ENCODE data around the gene MYO15A.

Gene MYO15A

DNA sequence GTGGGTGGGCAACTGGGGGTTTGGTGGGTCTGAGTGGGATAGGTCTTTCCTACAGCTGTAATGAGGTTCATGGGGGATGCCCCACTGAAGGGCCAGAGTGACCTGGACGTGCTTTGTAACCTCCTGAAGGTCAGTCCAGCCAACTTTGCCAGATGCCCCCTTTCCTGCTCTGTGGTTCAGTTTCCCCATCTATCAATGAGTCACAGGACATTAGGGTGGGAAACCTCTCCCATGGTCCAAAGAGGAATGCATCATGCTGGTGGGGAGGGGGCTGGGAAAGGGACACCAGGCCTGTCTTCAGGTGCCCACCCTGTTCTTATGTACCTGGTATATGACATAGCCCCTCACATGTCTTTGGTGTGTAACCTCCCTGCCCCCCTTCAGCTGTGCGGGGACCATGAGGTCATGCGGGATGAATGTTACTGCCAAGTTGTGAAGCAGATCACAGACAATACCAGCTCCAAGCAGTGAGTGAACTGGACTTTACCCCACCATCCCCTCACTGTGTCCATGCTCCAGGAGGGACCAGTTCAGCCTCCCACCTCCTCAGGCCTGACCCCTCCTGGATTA is 51.1 kb downstream of the MYO15A start:
- DNase-seq: no peak

DNA sequence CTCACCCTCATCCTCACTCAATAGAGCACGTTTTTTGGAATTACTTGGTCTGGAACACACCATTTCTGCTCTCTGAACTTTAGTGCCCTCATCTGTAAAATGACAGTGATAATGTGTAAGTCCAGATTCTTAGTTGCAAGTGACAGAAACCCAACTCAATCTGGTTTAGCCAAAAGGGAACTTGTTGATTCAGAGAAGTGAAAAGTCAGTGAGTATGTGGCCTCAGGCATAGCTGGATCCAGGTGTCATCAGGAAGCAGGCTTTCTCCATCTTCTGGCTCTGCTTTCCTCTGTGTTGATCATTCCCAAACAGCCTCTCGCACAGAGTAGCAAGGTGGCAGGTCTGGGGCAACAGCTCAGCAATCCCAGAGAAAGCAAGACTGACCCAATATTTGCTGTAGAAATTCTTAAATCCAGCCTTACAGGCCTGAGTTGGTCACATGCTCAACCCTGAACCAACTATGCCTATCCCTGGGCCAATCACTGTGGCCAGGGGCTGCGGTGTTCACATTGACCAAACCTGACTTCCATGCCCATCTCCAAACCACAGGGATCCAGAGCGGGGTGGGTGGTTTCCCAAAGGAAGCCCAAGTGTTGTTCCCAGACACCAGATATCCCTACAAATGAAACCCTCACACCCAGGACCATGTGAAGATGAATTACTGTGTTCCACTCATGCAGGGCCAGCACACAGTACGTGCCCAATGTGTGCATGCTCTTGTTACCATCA is 51.7 kb downstream of the MYO15A start:
- no peak for DNase-seq

DNA sequence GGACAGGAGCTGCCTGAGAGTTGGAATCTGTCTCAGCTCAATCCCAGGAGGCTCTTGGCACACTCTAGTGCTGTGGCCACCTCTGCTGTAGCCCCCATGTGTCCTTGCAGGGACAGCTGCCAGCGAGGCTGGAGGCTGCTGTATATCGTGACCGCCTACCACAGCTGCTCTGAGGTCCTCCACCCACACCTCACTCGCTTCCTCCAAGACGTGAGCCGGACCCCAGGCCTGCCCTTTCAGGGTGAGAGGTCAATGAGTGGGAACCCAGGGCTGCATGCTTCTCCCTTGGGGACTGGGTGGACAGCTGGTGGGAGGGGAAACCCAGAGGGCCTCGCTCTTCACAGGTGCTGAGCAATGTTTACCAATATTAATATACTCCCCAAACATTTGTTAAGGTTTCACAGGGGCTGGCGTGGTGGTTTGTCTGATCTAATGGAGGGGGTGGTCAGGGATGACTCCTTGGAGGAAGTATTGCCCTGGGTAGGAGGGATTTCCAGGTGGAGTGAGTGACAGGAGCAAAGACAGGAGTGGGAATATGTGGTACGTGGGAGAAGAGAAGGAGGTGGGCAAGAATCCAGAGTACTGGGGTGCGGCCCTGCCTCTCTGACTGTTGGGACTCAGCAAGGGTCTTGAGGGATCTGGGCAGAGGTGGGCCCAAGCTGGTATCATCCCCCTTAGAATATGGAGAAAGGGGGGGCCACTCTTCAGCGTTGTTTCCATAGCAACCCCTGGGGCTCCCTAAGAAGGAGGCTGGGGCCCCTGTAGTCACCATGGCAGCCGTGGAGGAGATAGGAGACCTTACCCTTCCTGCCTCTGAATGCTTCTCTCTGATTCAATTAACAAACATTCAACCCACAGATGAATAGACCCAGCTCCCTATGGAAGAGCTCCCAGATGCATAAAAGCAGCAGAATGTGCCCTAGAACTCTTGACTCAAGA is 52.9 kb downstream of the MYO15A start:
- DNase-seq: no peak

GRCh38 chr17:18163547-18163946 is 55.0 kb downstream of the MYO15A start:
- no peak for DNase-seq

GRCh38 chr17:18166894-18167293 is 58.3 kb downstream of the MYO15A start:
- no peak for DNase-seq

GRCh38 chr17:18167421-18167820 is 58.9 kb downstream of the MYO15A start:
- DNase-seq: no peak

DNA sequence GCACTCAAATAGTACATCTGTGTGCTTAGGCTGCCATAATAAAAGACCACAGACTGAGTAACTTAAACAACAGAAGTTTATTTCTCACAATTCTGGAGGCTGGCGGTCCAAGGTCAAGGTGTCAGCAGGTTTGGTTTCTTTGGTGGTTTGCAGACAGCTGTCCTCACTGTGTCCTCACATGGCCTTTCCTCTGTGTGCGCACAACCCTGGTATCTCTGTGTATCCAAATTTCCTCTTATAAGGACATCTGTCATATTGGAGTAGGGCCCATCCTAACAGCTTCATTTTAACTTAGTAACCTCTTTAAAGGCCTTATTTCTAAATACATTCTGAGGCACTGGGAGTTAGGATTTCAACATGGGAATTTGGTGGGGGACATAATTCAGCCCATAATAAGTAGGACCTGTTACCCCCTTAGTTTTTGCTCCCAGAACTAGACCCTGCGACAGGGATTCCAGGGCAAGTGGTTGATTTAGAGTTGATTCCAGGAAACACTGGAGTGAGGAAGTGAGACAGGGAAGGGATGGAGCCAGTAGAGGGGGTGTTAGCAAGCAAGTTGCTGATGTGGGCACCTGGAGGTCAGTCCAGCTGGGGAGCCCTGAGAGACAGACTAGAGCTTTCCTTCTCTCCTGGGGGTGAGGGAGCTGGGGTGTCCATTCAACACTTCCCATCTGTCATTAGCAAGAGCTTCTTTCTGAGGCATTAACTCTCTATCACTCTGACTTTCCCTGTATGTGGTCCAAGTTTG is 64.1 kb downstream of the MYO15A start:
- DNase-seq: no peak

DNA sequence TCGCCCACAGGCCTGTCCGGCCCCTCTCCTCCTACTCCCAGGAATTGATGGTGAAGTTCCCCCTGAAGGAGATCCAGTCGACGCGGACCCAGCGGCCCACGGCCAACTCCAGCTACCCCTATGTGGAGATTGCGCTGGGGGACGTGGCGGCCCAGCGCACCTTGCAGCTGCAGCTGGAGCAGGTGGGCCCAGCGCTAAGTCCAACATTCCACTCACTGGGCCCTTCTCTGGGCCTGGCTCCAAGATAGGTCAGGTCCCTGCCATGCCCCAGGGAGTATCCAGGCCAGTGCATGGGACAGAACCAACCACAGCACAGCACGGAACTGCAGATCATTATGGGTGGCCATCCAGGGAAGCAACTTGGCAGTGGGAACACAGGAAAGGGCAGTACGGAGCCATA is 65.2 kb downstream of the MYO15A start:
- no peak for DNase-seq

GRCh38 chr17:18176176-18176575 is 67.6 kb downstream of the MYO15A start:
- DNase-seq: no peak

GRCh38 chr17:18177133-18177532 is 68.6 kb downstream of the MYO15A start:
- no peak for DNase-seq

DNA sequence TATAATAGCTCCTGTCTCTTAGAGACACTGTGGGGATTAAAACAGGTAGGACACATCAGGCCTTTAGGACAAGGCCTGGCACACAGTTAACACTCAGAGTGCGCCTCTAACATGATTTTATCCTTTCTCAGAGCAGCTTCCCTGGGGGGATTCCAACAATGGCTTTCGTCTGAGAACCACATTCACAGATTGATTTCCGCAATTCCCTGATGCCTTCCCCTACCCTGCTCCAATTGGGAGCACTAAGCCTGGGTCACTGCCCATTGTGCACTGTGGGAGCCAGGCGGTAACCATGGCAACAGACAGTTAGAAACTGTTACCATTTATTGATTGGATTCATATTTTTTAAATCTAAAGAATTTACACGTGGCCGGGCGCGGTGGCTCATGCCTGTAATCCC is 69.2 kb downstream of the MYO15A start:
- DNase-seq: peak; percentile 55

GRCh38 chr17:18179196-18179595 is 70.6 kb downstream of the MYO15A start:
- DNase-seq: no peak

DNA sequence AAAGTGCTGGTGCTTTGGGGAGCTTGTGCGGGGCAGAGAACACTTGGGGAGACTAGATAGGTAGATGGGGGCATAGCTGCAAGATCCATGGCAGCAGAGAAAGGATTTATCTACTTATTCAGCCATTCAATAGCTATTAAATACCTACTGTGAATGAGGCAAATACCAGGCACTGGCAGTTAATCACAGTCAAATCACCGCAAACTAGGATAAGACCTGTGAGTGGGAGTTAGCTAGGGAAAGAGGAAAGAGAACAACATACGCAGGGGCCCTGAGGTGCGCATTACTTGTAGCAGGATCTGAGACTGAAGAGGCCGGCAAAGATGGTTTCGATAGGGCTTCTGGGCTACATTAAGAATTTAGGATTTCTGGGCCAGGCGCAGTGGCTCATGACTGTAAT is 71.2 kb downstream of the MYO15A start:
- no peak for DNase-seq

DNA sequence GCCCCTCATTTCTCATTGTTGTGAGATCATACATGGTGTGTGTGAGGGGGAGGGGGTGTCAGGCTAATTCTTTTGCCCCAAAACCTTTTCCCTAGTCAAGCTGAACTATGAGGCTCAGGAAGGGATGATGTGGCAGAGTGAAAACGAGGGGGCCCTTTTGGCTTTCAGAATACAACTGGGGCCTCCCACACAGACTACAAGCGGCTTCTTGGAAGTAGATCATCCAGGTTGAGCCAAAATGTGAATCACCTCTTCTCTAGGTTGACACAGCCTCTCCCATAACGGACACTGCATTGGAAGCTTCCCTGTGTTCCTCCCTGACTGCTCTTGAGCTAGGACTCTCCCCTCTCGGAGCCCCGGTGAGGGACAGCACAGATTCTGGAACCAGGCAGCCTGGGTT is 72.8 kb downstream of the MYO15A start:
- no peak for DNase-seq

GRCh38 chr17:18182110-18182977 is 73.8 kb downstream of the MYO15A start:
- DNase-seq: no peak

DNA sequence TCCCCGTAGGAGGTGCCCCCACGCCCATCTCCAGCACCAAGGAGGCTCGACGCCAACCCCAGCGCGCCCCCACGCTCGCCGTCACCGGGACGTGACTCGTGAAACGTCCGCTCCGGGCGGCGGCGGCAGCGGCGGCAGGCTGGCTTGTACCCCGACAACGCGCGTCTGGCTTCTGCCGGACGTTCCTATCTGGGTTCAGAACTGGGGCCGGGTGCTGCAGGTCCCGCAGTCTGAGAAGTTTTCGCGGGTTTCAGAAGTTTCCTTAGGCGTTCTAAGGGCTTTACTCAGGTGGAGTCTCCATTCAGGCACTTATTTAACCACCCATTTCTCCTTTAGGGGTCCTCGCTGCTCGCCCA is 74.4 kb downstream of the MYO15A start:
- peak; percentile 97 for DNase-seq

- peak; percentile 100 for DNase-seq
These were observed 75.0 kb downstream of the MYO15A start, which contains the start of gene ALKBH5 for GRCh38 chr17:18183334-18184142. TSS of gene ALKBH5 (plus strand) at chr17:18183828. CDS start at chr17:18184244, 416 bp downstream.

DNA sequence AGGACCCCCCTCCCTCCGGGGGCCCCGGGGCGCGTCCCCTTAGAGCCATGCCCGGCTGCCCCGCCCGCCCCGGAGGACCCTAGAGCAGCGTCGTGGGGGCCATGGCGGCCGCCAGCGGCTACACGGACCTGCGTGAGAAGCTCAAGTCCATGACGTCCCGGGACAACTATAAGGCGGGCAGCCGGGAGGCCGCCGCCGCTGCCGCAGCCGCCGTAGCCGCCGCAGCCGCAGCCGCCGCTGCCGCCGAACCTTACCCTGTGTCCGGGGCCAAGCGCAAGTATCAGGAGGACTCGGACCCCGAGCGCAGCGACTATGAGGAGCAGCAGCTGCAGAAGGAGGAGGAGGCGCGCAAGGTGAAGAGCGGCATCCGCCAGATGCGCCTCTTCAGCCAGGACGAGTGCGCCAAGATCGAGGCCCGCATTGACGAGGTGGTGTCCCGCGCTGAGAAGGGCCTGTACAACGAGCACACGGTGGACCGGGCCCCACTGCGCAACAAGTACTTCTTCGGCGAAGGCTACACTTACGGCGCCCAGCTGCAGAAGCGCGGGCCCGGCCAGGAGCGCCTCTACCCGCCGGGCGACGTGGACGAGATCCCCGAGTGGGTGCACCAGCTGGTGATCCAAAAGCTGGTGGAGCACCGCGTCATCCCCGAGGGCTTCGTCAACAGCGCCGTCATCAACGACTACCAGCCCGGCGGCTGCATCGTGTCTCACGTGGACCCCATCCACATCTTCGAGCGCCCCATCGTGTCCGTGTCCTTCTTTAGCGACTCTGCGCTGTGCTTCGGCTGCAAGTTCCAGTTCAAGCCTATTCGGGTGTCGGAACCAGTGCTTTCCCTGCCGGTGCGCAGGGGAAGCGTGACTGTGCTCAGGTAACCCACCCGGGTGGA is 75.8 kb downstream of the MYO15A start:
- DNase-seq: peak; percentile 70

- peak; percentile 17 for DNase-seq
These were observed 76.8 kb downstream of the MYO15A start for GRCh38 chr17:18185391-18185790.
